ENCODE measurements around the gene TBC1D4.

The TBC1D4 gene, protein sequence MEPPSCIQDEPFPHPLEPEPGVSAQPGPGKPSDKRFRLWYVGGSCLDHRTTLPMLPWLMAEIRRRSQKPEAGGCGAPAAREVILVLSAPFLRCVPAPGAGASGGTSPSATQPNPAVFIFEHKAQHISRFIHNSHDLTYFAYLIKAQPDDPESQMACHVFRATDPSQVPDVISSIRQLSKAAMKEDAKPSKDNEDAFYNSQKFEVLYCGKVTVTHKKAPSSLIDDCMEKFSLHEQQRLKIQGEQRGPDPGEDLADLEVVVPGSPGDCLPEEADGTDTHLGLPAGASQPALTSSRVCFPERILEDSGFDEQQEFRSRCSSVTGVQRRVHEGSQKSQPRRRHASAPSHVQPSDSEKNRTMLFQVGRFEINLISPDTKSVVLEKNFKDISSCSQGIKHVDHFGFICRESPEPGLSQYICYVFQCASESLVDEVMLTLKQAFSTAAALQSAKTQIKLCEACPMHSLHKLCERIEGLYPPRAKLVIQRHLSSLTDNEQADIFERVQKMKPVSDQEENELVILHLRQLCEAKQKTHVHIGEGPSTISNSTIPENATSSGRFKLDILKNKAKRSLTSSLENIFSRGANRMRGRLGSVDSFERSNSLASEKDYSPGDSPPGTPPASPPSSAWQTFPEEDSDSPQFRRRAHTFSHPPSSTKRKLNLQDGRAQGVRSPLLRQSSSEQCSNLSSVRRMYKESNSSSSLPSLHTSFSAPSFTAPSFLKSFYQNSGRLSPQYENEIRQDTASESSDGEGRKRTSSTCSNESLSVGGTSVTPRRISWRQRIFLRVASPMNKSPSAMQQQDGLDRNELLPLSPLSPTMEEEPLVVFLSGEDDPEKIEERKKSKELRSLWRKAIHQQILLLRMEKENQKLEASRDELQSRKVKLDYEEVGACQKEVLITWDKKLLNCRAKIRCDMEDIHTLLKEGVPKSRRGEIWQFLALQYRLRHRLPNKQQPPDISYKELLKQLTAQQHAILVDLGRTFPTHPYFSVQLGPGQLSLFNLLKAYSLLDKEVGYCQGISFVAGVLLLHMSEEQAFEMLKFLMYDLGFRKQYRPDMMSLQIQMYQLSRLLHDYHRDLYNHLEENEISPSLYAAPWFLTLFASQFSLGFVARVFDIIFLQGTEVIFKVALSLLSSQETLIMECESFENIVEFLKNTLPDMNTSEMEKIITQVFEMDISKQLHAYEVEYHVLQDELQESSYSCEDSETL (N-terminal part only)

GRCh38 chr13:75482070-75482819 lies at the start of gene TBC1D4:
Gene TBC1D4 (minus strand): TSS chr13:75482169. CDS start chr13:75481767, 402 bp downstream.
- peak; percentile 89 for DNase-seq

DNA sequence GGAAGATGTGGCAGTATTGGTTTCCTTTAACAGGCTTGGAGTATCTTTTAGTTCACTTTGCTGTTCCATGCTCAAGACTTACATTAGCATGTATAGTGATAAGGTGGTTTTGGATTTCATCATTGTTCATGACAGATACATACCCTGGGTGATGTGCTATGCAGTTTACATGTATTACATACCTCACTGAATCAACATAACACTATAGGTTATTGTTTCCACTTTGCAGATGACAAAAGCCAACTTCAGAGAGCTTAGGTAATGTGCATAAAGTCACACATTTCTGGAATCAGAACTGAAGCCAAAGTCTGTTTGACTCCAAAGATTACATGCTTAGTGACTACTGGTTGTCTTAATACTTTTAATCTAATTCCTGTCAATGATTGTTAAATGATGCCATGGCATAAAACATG lies 48.6 kb upstream of the TBC1D4 start:
- DNase-seq = no peak

- DNase-seq = no peak
These were observed 40.0 kb upstream of the TBC1D4 start for GRCh38 chr13:75521956-75522355.

DNA sequence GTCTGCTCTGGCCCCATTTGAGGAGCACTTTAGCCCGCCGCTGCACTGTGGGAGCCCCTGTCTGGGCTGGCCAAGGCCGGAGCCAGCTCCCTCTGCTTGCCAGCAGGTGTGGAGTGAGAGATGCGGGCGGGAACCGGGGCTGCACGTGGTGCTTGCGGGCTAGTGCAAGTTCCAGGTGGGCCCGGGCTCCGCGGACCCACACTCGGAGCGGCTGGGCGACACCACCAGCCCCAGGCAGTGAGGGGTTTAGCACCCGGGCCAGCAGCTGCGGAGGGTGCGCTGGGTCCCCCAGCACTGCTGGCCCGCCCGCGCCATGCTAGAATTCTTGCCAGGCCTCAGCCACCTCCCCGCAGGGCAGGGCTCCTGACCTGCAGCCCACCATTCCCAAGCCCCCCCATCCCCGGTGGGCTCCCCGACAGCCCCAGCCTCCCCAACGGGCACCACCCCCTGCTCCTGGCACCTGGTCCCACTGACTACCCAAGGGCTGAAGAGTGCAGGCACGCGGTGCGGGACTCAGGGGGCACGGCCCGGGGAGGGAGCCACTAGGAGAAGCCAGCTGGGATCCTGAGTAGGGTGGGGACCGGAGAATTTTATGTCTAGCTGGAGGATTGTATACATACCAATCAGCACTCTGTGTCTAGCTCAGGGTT lies 36.6 kb upstream of the TBC1D4 start:
- no peak for DNase-seq

GRCh38 chr13:75514080-75514995 lies 32.4 kb upstream of the TBC1D4 start:
- DNase-seq = no peak

GRCh38 chr13:75513271-75513670 lies 31.3 kb upstream of the TBC1D4 start:
- no peak for DNase-seq

DNA sequence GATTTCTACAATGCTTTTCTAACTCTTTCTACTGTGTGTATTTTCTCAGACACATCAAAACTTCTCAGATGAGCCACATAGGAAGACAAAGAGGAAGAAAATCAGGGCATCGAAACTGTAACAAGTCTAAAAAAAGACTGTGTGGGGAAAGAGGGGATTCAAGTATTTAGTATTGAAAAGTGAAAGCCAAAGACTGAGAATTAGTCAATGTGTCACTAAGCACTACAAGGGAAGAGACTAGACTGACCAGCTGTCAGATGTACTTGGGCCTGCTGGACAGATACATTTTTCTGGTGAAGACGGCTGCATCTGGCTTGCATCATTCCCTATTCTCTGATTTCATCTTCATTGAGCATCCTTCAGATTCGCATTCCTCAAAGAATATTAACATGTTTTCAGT lies 30.3 kb upstream of the TBC1D4 start:
- DNase-seq = no peak

GRCh38 chr13:75511051-75511625 lies 29.2 kb upstream of the TBC1D4 start:
- DNase-seq = no peak

- no peak for DNase-seq
These were observed 26.1 kb upstream of the TBC1D4 start for GRCh38 chr13:75508002-75508548.

- DNase-seq = peak; percentile 25
These were observed 25.3 kb upstream of the TBC1D4 start for GRCh38 chr13:75507027-75508001.

DNA sequence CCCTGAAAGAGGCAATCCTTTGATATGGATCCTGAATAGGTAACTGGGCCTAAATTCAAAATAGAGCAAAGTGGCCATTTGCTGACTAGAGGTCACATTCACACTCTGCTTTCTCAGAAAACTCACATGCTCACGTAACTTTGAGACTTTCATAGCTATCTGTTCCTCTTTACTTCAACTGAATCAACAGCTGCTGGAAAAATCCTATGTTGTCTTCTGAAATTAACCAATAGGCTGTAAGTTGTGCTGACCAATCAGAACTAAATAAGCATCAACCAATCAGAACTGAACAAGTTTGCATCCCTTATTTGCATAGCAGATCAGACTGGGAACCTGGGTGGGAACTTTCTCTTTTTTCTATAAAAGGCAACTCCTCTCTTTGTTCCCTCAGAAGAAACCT lies 24.0 kb upstream of the TBC1D4 start:
- no peak for DNase-seq

DNA sequence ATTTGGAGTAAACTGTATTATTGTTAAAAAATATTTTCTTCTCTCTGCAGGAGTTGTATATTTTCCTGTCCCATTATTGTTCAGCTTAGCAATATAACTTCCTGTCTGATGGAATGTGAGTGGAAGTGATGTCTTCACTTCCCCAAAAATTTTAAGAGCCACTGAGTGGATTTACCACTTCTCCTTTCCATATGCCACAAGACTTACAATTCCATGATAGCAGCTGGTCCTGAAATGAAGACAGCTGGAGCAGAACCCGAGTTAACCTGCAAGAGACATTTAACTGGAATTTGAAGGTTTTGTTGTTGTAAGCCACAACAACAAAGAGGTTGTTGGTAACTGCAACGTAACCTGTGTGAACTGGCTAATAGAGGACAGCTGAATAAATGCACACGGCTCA lies 23.4 kb upstream of the TBC1D4 start:
- peak; percentile 23 for DNase-seq

DNA sequence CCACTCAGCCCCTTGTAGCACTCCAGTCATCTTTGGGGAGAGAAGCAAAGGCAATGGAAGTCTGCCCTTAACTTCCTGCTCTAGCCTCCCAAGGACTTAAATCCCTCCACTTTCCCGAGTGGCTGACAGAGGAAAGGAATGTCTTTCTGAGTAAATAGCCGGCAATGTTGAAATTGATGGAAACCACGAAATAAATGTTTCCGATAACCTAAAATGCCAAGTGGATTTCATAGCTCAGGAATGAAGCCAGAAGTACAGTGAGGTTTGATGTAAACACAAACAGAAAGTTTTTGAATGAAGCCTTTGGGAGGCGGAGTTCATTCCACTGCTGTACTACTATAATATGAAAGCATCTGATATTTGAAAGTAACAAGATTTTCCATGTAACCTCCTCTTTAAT lies 14.0 kb upstream of the TBC1D4 start:
- no peak for DNase-seq

DNA sequence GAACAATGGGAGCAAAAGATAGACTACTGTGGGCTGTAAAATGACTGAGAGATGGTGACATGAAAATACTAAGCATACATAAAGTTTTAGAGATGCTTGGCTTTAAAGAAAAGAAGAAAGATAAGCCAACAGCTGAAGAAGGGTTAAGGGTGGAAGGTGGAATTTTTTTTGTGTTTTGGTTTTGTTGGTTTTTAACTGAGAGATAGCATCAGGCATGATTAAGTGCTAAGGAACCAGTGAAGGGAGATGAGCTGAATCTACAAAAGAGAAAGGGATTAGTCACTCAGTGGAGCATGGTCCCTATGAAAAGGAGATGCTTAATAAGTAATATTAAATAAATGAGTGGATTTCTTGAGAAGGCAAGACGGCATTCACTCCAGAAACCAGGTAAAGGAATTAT lies 12.5 kb upstream of the TBC1D4 start:
- DNase-seq = no peak

DNA sequence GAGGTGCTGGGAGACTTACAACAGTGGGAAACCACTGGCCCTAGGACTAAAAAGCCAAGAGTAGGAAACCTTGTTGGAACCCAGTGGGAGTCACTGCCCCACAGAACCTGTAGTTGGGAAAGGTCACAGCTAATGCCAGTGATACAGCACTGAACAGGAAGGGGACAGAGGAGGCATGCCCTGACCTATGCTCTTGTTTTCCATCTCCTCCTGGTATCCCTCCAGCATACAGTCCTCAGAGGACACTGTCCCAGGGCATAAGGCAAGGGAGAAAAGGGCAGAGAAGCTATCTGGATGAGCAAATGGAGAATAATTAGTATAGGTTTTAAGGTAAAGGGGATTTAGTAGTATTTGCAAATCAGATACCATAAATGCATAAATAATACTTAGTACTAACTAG lies 11.2 kb upstream of the TBC1D4 start:
- DNase-seq = no peak

DNA sequence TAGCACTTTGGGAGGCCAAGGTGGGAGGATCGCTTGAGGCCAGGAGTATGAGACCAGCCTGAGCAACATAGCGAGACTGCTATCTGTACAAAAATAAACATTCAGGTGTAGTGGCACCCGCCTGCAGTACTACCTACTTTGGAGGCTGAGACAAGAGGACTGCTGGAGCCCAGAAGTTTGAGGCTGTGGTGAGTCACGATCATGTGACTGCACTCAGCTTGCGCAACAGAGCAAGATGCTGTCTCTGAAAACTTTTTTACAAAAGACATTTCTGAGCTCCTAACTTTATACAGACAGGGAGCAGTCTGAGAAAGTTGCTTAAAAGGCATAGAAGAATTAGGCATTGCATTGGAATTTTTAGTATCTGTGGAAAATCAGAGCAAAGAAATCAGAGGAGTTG lies 10.4 kb upstream of the TBC1D4 start:
- DNase-seq = no peak

- DNase-seq = no peak
These were observed 9.4 kb upstream of the TBC1D4 start for GRCh38 chr13:75491376-75491775.

- DNase-seq = no peak
These were observed 7.7 kb upstream of the TBC1D4 start for GRCh38 chr13:75489502-75490263.

Measured in NCI-H2171 treated with DMSO at 0.1 percent for 48 hours (cell line).